ENCODE data around the gene DNASE2.

The DNASE2 gene

GRCh38 chr19:12885749-12886650 lies 4.8 kb upstream of the DNASE2 start:
- no peak for DNase-seq

- DNase-seq = peak; percentile 90 to 95
Observed at GRCh38 chr19:12884926-12885748, 3.9 kb upstream of the DNASE2 start.

GRCh38 chr19:12884627-12884925 lies 3.3 kb upstream of the DNASE2 start:
- no peak for DNase-seq

GRCh38 chr19:12884202-12884601 lies 3.0 kb upstream of the DNASE2 start:
- no peak for DNase-seq

GRCh38 chr19:12882589-12882988 lies 1.3 kb upstream of the DNASE2 start:
- no peak for DNase-seq

- peak in 1 of 2 donors; percentile 31 for DNase-seq
Observed at GRCh38 chr19:12880551-12881171, 588 bp downstream of the DNASE2 start.

GRCh38 chr19:12875086-12875485 lies 6.2 kb downstream of the DNASE2 start:
- DNase-seq = no peak

- DNase-seq = no peak
Observed at GRCh38 chr19:12873891-12874745, 7.1 kb downstream of the DNASE2 start.

- peak; percentile 50 to 63 for DNase-seq
Observed at GRCh38 chr19:12872941-12873890, 8.0 kb downstream of the DNASE2 start.

GRCh38 chr19:12872255-12872654 lies 9.0 kb downstream of the DNASE2 start:
- no peak for DNase-seq

GRCh38 chr19:12871681-12872080 lies 9.6 kb downstream of the DNASE2 start:
- DNase-seq = no peak

GRCh38 chr19:12868540-12869112 lies 12.6 kb downstream of the DNASE2 start:
- peak in 1 of 2 donors; percentile 31 for DNase-seq

GRCh38 chr19:12867120-12868099 lies 13.8 kb downstream of the DNASE2 start:
- DNase-seq = peak; percentile 71 to 79

- no peak for DNase-seq
Observed at GRCh38 chr19:12866416-12867119, 14.7 kb downstream of the DNASE2 start.

- no peak for DNase-seq
Observed at GRCh38 chr19:12865746-12866415, 15.4 kb downstream of the DNASE2 start.

- no peak for DNase-seq
Observed at GRCh38 chr19:12864721-12865715, 16.2 kb downstream of the DNASE2 start.

GRCh38 chr19:12864143-12864542 lies 17.1 kb downstream of the DNASE2 start:
- DNase-seq = no peak
